ENCODE data around the gene CHKB. TPM values are rescaled to one million over a fixed set of nuclear protein-coding genes. Genes with fewer than 3 reads are reported as not detected.

CHKB gene
- total RNA-seq, 1 experiment from 2014 or later: 42.1 TPM

DNA sequence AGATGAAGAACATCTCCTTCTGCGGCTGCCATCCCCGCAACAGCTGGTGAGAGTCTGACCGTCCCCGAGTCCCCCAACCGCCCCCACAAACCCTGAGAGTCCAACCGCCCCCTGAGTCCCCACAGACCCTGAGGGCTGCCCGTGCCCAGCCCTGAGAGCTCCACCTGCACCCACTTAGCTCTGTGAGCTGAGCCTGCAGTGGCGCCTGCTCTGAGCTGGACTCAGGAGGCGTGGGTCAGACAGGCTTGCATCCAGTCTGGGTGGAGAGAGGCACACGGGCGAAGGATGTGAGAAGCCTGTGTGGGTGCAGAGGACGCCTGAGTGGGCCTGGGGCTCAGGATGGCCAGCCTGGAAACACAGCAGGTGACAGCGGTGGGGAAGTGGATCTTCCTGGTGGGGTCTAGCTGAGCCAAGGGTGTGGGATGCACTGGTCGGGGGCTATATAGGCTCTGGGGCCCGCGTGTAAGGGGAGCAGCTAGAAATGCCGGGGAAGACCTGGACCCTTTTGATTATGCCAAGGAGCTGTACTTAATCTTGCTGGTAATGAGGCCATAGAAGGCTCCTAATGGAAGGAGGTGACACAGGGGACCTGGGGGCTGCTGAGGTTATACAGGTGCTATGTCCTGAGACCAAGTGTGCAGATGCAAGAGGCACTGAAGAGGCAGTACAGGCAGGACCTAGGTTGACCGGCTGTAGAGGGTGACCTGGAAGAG is 24.5 kb upstream of the CHKB start:
- Histone ChIP-seq H3K36me3 (replicated peaks; ENCODE audit: control insufficient read depth, insufficient read depth, low read length) (no peaks in the 10 kb centered on the region), H3K4me3 (ENCODE audit: insufficient read depth, low read depth, low read length) (no peak overlapping the region), H3K27me3 (ENCODE audit: control insufficient read depth, insufficient read depth, low read length) (peaks cover 8% of the 10 kb centered on the region)
- DNase-seq: no peak

DNA sequence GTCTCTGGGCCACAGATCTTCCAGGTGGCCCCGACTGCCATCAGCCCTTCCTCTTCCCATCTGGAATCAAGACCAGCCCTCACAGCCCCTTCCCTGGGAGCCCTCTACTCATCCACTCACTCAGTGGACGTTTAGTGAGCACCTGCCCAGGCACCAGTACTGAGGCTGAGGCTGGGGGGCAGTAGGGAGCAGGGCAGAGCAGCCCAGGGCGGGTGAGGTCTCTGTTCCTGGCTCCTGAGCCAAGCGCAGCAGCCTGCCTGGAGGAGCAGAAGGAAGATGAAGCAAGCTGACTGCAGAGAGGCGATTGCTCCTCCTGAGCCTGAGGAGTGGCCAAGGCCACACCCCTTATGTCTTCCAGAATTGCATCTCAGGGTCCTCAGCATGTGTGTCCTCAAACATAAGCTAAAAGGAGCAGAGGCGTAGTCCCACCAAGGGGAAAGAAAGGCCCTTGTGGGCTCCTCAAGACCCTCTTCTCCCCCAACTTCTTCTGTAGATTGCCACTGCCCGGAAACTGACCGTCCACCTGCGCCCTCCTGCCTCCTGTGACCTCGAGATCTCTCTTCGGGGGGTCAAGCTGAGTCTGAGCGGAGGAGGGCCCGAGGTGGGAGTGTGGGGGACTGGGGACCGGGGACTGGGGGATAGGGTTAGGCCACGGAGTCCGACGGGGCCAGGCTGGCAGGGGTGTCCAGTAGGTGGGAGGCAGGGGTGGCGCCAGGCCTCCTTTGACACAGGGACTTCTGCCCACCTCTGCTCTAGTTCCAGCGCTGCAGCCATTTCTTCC is 23.7 kb upstream of the CHKB start:
- no peaks in the 10 kb centered on the region for H3K36me3 ChIP-seq (replicated peaks; ENCODE audit: control insufficient read depth, insufficient read depth, low read length)
- peaks cover 15% of the 10 kb centered on the region for H3K27me3 ChIP-seq (ENCODE audit: control insufficient read depth, insufficient read depth, low read length)
- H3K4me3 ChIP-seq (ENCODE audit: insufficient read depth, low read depth, low read length): no peak overlapping the region
- DNase-seq: peak; percentile 90

DNA sequence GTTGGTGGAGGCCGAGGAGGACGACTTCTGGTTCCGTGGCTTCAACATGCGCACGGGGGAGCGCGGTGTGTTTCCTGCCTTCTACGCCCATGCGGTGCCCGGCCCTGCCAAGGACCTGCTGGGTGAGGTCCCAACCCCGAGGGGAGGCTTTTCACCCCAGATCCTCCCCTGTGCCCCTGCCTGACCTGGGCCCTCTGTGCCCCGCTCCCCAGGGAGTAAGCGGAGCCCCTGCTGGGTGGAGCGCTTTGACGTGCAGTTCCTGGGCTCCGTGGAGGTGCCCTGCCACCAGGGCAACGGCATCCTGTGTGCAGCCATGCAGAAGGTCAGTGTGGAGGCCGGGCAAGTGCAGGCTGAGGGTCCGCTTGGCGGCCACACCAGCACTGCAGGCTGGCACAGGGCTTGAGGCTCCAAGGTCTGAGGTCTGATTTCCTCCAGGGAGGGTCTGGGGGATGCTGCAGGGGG is 23.0 kb upstream of the CHKB start:
- peak; percentile 56 for DNase-seq
- H3K36me3 ChIP-seq (replicated peaks; ENCODE audit: control insufficient read depth, insufficient read depth, low read length): no peaks in the 10 kb centered on the region
- H3K4me3 ChIP-seq (ENCODE audit: insufficient read depth, low read depth, low read length): no peak overlapping the region
- H3K27me3 ChIP-seq (ENCODE audit: control insufficient read depth, insufficient read depth, low read length): peaks cover 21% of the 10 kb centered on the region

DNA sequence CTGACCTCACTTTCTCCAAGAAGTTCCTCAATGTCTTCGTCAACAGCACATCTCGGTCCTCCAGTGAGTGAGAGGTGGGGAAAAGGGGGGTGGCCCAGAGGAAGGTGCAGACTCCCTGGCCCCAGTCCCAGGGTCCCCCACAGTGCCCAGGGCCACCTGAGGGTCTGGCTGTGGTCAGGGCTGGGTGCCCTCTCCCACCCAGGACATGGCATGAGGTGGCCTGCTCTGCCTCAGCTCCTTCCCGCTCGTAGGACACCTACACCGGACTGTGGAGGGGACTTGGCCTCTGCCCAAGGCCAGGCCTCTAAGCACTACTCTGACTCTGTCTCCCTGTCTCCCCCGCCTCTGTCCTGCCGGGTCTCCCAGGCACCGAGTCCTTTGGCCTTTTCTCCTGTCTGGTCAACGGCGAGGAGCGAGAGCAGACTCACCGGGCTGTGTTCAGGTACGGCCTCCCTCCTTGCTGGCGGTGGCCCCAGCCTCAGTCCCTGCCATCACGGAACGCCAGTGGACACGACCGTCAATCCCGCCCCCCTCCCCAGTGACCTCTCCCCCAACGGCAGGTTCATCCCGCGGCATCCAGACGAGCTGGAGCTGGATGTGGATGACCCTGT is 22.5 kb upstream of the CHKB start:
- Histone ChIP-seq H3K27me3 (ENCODE audit: control insufficient read depth, insufficient read depth, low read length) (peaks cover 23% of the 10 kb centered on the region), H3K4me3 (ENCODE audit: insufficient read depth, low read depth, low read length) (no peak overlapping the region), H3K36me3 (replicated peaks; ENCODE audit: control insufficient read depth, insufficient read depth, low read length) (no peaks in the 10 kb centered on the region)
- no peak for DNase-seq

DNA sequence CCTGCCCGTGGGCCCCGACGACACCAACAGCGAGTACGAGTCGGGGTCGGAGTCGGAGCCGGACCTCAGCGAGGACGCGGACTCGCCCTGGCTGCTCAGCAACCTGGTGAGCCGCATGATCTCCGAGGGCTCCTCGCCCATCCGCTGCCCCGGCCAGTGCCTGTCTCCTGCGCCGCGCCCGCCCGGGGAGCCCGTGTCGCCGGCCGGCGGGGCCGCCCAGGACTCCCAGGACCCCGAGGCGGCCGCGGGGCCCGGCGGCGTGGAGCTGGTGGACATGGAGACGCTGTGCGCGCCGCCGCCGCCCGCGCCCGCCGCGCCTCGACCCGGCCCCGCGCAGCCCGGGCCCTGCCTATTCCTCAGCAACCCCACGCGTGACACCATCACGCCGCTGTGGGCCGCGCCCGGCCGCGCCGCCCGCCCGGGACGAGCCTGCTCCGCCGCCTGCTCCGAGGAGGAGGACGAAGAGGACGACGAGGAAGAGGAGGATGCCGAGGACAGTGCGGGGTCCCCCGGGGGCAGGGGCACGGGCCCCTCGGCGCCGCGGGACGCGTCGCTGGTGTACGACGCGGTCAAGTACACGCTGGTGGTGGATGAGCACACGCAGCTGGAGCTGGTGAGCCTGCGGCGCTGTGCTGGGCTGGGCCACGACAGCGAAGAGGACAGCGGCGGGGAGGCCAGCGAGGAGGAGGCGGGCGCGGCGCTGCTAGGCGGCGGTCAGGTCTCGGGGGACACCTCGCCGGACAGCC is 21.8 kb upstream of the CHKB start:
- H3K27me3 ChIP-seq (ENCODE audit: control insufficient read depth, insufficient read depth, low read length): peaks cover 28% of the 10 kb centered on the region
- peak; percentile 65 for DNase-seq
- H3K36me3 ChIP-seq (replicated peaks; ENCODE audit: control insufficient read depth, insufficient read depth, low read length): no peaks in the 10 kb centered on the region
- no peak overlapping the region for H3K4me3 ChIP-seq (ENCODE audit: insufficient read depth, low read depth, low read length)

DNA sequence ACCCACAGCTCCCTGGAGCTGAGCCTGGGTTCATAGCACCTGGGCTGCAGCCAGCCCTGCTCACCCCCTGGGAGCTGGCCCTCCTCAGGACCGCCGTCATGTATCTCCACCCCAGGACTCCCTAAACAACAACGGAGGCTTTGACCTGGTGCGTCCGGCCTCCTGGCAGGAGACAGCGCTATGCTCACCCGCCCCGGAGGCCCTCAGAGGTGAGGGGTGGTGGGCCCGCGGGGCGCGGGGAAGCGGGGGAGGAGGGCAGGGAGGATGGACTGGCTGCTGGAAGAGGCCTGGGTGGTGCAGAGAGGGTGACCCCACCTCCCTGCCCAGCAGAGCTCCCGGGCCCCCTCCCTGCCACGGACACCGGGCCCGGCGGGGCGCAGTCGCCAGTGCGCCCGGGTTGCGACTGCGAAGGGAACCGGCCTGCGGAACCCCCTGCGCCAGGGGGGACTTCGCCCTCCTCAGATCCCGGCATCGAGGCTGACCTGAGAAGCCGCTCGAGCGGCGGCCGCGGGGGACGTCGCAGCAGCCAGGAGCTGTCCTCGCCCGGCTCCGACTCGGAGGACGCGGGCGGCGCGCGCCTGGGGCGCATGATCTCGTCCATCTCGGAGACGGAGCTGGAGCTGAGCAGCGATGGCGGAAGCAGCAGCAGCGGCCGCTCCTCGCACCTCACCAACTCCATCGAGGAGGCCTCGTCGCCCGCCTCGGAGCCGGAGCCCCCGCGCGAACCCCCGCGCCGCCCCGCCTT is 21.0 kb upstream of the CHKB start:
- Histone ChIP-seq H3K27me3 (ENCODE audit: control insufficient read depth, insufficient read depth, low read length) (peaks cover 30% of the 10 kb centered on the region), H3K36me3 (replicated peaks; ENCODE audit: control insufficient read depth, insufficient read depth, low read length) (no peaks in the 10 kb centered on the region), H3K4me3 (ENCODE audit: insufficient read depth, low read depth, low read length) (no peak overlapping the region)
- no peak for DNase-seq

DNA sequence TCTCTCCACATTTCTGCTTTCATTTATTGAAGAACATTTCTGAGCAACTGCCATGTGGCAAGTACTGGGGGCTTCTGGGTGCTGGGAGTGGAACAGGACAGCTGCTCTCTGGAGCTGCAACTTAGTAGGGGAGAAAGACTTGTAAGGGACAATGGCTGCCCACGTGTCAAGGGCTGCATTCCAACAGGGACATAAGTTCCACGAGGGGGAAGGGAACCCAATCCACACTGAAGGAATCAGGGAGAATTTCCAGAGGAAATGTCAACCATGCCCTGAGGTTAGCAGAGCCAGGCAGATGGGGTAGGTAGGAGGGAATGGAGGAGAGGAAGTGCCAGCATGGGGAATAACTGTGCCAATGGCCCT is 19.7 kb upstream of the CHKB start:
- Histone ChIP-seq H3K27me3 (ENCODE audit: control insufficient read depth, insufficient read depth, low read length) (peaks cover 31% of the 10 kb centered on the region), H3K36me3 (replicated peaks; ENCODE audit: control insufficient read depth, insufficient read depth, low read length) (no peaks in the 10 kb centered on the region), H3K4me3 (ENCODE audit: insufficient read depth, low read depth, low read length) (no peak overlapping the region)
- DNase-seq: peak; percentile 31

DNA sequence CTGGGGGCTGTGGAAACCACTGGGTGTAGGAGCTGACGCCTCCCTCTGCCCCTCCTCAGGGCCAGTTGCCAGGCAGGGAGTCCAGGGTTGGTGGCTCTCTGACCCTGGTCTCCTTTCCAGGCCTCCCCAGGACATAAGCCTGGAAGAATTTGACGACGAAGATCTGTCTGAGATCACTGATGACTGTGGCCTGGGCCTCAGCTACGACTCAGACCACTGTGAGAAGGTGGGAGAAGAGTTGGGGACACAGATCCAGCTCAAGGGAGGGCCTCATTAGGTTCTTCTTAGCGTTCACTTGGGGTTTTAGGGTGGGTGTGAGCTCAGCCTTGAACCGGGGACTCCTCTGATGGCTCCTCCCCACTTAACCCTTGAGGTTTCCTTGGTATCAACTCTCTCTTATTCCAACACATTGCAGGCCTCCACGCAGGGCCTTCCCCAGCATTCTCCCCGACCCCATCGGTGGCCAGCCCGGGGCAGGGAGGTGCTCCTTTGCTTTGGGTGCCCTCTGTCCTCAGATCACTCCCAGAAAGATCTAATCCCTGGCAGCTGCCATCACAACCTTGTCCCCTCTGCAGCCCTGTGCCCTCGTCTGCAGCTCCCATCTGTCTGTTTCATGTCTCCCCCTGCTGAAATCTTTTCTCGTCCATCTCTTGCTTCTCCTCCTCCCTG is 19.2 kb upstream of the CHKB start:
- DNase-seq: peak; percentile 55
- Histone ChIP-seq H3K4me3 (ENCODE audit: insufficient read depth, low read depth, low read length) (no peak overlapping the region), H3K36me3 (replicated peaks; ENCODE audit: control insufficient read depth, insufficient read depth, low read length) (no peaks in the 10 kb centered on the region), H3K27me3 (ENCODE audit: control insufficient read depth, insufficient read depth, low read length) (peaks cover 31% of the 10 kb centered on the region)

DNA sequence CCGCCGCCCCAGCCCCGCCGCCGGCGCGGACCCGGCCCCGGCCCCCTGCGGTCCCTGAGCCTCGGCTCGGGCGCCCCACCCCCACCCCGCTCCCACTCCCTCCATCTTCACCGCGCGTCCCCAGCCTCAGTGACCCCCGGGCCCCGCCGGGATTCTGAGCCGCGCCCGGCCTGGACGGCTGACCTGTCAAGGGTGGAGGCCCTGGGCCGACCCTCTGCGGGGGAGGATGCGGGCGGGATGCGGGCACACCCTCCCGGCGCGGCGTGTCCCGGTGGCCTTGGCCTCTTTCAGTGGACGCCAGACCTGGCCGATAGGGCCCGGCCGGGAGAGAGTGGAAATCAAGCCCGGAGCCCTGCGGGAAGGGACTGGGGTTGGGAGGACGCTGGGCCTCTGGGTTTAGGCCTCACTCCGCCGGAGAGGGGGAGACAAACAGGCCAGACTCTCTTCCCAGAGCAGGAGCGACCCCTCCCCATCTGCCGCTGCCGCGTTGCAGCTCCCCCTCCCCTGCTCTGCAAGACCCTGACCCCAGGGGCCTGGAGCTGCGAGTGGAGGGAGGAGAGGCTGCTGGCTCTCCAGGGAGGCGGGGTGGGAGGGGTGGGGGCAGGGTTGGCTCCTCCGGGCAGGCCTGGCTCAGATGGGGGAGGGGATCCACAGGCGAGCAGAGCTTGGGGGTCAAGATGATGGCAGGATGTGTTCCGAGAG is 18.5 kb upstream of the CHKB start:
- peak overlapping the region; percentile 35 for H3K4me3 ChIP-seq (ENCODE audit: insufficient read depth, low read depth, low read length)
- H3K27me3 ChIP-seq (ENCODE audit: control insufficient read depth, insufficient read depth, low read length): peaks cover 31% of the 10 kb centered on the region
- H3K36me3 ChIP-seq (replicated peaks; ENCODE audit: control insufficient read depth, insufficient read depth, low read length): no peaks in the 10 kb centered on the region
- peak; percentile 91 for DNase-seq

DNA sequence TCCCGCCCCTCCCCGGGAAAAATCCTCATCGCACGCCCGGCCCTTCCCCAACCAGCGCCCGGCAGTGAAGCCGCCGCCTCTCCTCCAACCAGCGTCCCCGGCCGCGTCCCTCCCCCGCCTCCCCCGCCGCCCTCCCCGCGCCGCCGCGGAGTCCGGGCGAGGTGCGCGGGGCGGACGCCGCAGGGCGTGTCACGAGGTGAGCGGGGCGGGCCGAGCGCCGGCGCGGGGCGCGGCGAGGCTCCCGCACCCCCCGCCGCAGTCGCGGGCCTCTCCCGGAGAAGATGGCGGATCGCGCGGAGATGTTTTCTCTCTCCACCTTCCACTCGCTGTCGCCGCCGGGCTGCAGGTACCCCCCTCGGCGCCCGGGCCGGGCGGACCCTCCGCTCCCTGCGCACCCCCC is 17.9 kb upstream of the CHKB start, which contains the start of gene MAPK8IP2:
TSS of gene MAPK8IP2 (plus strand) at position 256 of the 400 bp plus-strand sequence. CDS start at position 282, 26 bp downstream.
- DNase-seq: peak; percentile 91
- Histone ChIP-seq H3K36me3 (replicated peaks; ENCODE audit: control insufficient read depth, insufficient read depth, low read length) (no peaks in the 10 kb centered on the region), H3K27me3 (ENCODE audit: control insufficient read depth, insufficient read depth, low read length) (peaks cover 31% of the 10 kb centered on the region), H3K4me3 (ENCODE audit: insufficient read depth, low read depth, low read length) (peak within 1 kb of the TSS; percentile 35)

DNA sequence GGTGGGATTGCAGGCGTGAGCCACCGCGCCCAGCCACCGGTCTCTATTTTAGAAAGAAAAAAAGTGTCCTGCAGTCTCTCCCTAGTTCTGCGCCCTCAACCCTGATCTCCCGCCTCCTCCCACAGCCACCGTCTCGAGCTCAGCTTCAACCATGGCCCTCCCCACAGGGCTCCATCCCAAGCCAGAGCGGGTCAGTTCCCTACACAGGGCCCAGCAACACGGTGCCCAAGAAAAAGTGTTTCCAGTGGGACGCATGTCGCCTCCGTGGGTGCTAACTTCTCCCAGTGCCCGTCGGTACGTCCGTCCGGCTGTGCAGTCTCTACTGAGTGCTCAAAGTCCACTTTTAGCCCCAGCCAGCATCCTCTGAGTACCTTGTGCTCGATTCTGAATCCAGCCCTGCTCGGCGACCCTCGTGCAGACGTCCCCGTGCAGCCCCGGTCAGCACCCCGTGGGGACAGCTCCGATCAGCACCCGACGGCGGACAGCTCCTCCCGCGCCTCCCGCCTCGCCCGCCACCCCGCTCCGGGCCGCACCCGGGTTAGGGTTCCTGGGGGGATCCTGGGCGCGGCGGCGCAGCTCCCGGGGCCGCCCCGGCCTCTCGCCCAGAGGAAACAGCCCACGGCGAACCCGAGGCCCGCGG is 17.3 kb upstream of the CHKB start:
- Histone ChIP-seq H3K27me3 (ENCODE audit: control insufficient read depth, insufficient read depth, low read length) (peaks cover 31% of the 10 kb centered on the region), H3K4me3 (ENCODE audit: insufficient read depth, low read depth, low read length) (no peak overlapping the region), H3K36me3 (replicated peaks; ENCODE audit: control insufficient read depth, insufficient read depth, low read length) (no peaks in the 10 kb centered on the region)
- peak; percentile 99 for DNase-seq

DNA sequence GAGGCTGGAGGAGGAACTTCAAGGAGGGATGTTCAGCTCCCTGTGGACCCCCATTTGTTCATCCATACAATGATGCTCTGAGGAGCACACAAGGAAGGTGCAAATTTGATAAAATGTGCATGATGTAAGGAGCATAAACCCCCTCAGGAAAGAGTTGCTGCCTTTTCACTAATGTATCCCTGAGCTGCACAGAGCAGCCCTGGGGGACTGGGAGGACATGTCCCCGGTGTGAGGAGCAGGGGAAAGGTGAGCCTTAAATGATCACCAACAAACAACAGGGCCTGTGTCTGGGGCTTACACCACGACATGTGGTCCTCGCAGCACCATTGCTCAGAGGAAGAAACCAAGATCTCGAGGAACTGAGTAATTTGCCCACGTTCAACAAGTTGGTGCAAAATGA is 14.4 kb upstream of the CHKB start:
- DNase-seq: peak; percentile 15

DNA sequence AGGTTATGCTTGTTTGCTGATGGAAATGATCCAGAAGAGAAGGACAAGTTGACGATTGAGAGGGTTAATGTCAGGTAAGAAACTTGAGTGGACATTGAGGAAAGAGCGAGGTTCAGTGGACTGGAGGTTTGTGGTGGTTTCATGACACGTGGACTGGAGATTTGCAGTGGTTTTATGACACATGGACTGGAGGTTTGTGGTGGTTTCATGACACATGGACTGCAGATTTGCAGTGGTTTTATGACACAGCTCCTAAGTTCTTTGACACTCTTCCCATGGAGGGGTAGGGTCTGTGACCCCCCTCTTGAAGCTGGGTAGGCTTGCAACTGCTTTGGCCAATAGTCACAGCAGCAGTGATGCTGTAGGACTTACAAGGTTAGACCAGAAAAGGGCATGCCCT is 12.5 kb upstream of the CHKB start:
- H3K27me3 ChIP-seq (ENCODE audit: control insufficient read depth, insufficient read depth, low read length): peaks cover 9% of the 10 kb centered on the region
- no peak for DNase-seq
- H3K36me3 ChIP-seq (replicated peaks; ENCODE audit: control insufficient read depth, insufficient read depth, low read length): no peaks in the 10 kb centered on the region
- no peak overlapping the region for H3K4me3 ChIP-seq (ENCODE audit: insufficient read depth, low read depth, low read length)

More for the DNA sequence above, 14.4 kb upstream of the CHKB start:
- Histone ChIP-seq H3K4me3 (ENCODE audit: insufficient read depth, low read depth, low read length) (no peak overlapping the region), H3K36me3 (replicated peaks; ENCODE audit: control insufficient read depth, insufficient read depth, low read length) (no peaks in the 10 kb centered on the region), H3K27me3 (ENCODE audit: control insufficient read depth, insufficient read depth, low read length) (peaks cover 23% of the 10 kb centered on the region)
